Posterior vena cava (tissue), 2 donors: ENCODE results near the gene TOE1. TPM values are rescaled to one million over a fixed set of nuclear protein-coding genes. Genes with fewer than 3 reads are reported as not detected.
"Not testable (repeated sequence)": the region's sequence is repeated elsewhere in the genome, so short reads cannot be mapped to it uniquely, and the experiment has no call there.

ENCODE experiments used
- DNase-seq: peaks from one replicate; pipeline ENCODE4 v3.0.0-alpha.2; 2020; ENCODE audit warnings: low spot score
- intact Hi-C, 2 donors: fragments of 100-400 bp; cut with DNase I; formaldehyde crosslinking; loops; one replicate each; pipeline versions ENCODE4 v1.14.1 to v1.14.2; 2022 to 2023
- total RNA-seq, 2 donors: library from RNA; stranded (reverse); fragmentation: NEBNext Ultra II Directional; extraction: Animal tissue kit (Norgen Biotek cat#: 25700); gene quantifications; one replicate each; pipeline ENCODE4 v1.2.1, GENCODE V29; 2021
- donor health status: DM: yes; HTN: yes; CAD: no.
- donor health status: DM: yes; HTN: yes; CAD: no.

Gene TOE1
- total RNA-seq, 2 donors from 2014 or later: 5.8 to 7.0 TPM

DNA sequence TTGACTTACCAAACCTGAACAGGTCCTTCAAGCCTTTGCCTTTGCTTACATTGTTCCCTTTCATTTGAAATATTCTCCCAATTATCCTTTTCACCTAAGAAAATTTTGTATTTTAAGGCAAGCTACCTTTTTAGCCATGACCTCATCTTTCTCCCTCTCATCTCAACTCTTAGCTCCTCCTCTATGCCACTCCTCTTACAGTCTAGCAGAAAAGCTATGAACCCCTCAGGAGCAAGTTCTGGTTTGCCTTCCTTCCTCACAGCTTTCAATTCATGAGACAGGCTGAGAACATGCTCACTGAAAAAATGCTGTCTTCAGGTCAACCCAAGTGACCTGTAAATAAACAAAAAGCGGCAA is 8.6 kb downstream of the TOE1 start:
- intact Hi-C loops: no loop called here

DNA sequence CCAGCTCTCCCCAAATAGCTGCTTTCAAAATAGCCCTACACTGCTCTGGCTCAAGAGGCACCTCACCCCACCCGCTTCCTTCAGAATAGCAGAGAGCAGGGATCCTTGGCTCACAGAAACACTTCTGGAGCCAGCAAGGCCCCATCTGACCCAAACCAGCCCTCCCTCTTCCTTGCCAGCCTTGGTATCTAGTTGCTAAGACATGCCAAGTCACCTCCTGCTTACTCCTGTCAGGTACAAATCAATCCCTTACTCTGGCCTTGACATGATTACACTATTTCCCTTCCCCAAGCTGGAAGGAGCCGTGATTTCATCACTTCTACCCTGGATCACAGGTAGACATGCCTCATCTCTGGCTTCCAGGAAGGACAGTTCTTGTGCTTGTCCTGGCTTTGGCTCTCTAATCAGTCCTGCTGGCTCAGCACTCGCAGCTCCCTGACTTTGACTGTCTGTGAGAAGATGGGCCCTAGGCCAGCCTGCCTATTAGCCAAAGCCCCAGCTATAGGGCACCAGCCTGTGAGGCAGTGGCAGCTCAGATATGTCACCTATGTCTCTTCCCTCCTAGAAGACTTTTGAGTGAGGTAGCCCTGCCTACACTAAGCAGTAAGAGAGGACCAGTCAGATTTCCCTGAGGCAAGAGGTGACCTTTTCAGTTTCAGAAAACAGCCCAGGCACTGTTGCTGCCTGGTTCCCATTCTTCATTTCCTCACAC is 9.2 kb downstream of the TOE1 start:
- intact Hi-C loops: no loop called here

More for the DNA sequence above, 8.6 kb downstream of the TOE1 start:
- DNase-seq: no peak

DNA sequence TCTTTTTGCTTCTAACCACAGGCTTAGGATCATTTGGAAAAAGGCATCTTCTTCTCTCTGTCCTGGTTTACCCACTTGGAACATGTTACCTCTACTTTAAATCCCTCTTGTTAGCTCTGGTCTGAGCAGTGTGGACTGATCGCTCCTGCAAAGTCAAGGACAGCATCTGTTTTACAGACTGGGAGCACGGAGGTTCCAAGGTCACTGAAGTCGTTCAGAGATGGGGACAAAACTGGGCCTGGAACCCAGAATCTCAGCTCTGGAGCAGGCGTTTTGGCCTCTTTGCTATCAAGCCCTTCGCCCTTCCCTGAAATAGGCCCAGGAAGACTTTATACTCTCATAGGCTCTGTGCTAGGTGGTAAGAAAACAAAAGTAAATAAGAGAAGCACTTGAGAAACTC is 11.5 kb downstream of the TOE1 start:
- DNase-seq: no peak
- intact Hi-C loops: no loop called here

More for the DNA sequence above, 9.2 kb downstream of the TOE1 start:
- no peak for DNase-seq

DNA sequence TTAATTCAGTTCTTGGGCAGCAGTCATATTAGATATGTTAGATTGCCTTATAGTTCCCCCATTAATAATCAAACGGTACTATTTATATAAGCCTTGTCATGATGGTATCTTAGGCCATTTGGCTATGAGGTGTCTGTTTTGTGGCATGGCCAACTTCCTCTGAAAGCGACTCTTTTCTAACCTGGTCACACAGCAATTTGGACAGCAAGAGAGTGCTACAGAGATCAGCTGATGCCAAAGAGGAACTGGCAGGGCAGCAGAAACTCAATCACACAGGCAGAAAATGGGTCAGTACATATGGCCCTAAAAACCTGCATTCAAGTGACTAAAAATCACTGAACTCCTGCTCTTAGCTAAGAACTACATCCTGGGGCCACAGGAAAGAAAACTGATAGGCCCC is 13.7 kb downstream of the TOE1 start:
- intact Hi-C loops: no loop called here
- no peak for DNase-seq

DNA sequence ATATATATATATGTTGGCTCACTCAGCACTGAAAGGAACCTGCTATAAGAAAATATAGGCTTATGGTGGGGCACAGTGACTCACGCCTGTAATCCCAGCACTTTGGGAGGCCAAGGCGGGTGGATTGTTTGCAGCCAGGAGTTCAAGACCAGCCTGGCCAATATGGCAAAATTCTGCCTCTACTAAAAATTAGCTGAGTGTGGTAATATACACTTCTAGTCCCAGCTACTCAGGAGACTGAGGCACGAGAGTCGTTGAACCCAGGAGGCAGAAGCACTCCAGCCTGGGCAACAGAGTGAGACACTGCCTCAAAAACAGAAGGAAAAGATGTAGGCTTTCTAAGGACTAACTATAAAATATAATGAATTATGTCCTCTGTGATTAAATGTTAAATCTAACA is 14.9 kb downstream of the TOE1 start:
- DNase-seq: no peak
- intact Hi-C loops: no loop called here

DNA sequence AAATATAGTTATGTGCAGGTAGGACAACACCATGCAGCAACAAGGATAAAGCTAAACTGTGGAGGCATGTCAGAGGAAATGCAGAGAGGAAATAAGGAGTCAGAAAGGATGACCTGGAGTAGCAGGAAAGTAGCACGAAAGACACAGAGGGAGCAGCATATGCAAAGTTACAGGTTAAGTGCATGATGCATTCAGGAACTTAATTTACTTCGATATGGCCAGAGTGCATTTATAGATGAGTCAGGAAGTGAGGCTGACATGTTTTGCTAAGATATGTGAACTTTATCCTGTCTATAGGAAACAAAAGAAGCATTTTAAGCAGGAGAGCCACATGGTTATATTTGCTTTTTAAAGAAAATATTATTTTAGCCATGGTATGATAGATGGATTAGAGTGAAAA is 15.7 kb downstream of the TOE1 start:
- intact Hi-C loops: no loop called here

DNA sequence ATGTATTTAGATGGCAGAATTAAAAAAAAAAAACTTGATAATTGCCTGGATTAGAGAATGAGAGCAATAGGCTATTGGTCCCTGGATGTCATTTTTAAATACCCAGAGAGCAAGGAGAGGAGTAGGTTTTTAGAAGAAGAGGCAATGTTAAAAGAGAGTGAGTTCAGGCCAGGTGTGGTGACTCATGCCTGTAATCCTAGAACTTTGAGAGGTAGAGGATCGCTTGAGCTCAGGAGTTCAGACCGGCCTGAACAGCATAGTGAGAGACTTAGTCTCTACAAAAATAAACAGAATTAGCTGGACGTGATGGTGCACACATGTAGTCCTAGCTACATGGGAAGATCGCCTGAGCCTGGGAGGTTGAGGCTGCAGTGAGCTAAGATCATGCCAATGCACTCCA is 16.2 kb downstream of the TOE1 start:
- intact Hi-C loops: no loop called here
- no peak for DNase-seq

More for the DNA sequence above, 15.7 kb downstream of the TOE1 start:
- no peak for DNase-seq

DNA sequence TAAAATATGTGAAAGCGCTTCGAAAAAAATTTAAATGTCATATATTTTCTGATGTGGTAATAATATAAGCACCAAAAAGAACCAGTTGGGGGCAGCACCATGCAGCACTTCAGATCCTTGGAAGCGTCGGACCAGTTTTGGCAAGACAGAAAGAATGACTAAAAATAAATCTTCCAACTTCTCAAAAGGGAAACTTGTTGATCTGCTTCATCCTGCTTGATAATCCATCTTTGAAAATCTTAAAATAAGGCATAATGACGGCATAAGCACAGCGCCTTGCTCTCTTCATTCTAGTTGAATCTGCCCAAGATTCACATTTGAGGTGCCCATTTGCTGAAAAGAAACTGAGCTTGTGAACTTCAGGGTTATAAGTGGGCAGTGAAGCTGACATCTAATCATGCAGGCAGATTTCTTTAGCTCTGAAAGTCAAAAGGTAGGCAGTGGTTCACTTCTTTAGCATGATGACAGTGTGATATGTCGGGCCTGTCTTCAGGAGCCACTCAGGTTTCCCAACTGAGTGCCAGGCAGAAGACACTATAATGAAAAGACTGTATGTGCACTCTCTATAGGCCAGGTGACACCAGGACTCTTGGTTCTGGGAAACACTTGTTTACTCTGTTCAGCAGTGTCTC is 20.0 kb downstream of the TOE1 start:
- DNase-seq: no peak
- intact Hi-C loops: loop anchor here (2.0 to 5.0 kb wide), 3 partner anchors 131 to 207 kb away; partner anchors contain the start of gene TESK2 (in 2 of the 2)

DNA sequence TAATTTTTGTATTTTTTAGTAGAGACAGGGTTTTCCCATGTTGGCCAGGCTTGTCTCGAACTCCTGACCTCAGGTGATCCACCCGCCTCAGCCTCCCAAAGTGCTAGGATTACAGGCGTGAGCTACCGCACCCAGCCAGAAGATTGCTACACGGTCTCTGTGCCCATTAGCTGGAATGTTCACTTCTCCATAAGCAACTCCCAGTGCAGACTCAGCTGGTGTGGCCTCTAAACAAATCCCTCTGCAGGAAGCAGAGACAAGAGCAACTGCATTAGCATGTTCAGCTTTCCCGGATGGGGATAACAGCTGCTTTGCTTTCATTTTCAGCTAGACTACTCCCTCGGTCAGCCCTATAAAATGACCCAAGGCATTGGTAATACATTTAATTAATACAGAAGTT is 21.0 kb downstream of the TOE1 start:
- not testable (repeated sequence) for DNase-seq
- intact Hi-C loops: loop anchor here (2.0 to 5.0 kb wide), 3 partner anchors 130 to 206 kb away; partner anchors contain the start of gene TESK2 (in 2 of the 2)

DNA sequence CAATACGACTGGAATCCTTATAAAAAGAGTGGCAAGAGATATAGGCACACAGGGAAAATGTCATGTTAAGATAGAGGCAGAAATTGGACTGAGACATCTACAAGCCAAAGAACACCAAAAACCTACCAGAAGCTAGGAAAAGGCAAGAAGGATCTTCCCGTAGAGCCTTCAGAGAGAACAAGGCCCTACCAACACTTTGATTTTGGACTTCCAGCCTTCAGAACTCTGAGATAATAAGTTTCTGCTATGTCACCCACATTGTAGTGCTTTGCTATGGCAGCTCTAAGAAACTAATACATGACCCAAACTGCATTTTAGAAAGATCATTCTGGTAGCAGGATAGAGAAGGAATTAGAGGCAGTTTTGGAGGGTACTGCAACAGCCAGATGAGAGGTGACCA is 24.3 kb downstream of the TOE1 start:
- intact Hi-C loops: loop anchor here (5.0 kb wide), 2 partner anchors 128 to 203 kb away; partner anchors contain the start of gene TESK2 (in 1 of the 2)
- no peak for DNase-seq

DNA sequence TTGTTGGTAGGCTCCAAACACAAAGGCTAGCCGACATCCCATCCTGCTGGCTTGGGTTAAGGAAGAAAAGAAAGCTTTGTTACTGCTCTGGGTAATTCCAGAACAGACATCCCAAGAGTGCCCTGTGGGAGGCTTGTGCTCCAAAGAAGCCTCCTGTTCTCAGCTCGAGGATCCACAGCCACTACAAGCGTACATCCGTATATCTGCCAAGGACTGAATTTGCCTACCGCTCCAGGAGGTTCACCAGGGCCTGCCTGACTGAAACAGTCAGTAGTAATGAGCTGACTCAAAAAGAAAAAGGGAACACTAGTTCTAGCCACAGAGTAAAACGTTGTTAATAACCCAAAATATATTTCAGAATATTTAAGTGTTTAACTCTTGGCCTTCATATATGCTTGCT is 25.1 kb downstream of the TOE1 start:
- intact Hi-C loops: no loop called here
- DNase-seq: no peak

DNA sequence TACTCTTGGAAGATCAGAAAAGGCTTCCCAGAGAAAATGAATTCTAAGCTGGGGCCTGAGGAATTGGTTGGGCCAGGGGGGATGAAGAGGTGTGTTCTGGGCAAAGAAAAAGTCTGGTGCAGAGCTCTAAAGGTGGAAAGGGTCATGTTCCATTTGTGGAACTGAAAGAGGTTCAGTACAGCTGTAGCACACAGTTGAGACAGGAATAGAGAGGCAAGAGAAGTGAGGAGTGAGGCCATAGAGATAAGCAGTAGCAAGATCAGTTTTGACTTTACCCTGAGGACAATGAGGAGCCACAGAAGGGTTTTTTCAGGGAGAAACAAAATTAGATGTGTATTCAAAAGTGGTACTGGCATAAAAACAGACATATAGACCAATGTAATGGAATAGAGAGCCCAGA is 30.6 kb downstream of the TOE1 start:
- intact Hi-C loops: no loop called here
- DNase-seq: no peak

DNA sequence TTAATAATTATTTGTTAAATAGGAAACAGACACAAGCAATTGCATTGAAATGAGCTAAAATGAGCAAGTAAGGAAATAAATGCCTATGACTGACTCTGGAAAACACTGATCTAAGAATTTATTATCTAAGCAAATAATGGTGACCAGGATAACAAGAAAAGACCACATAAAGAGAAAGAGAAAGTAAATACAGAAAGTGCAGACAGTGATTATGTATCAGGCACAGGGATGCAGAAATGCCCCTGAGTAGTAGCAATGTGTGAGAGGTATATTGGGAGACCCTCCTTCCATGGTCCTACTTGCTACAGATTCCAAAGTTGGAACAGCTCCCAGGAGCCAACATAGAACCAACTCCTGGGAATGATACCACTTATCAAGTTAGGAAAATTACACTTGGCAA is 33.6 kb downstream of the TOE1 start:
- DNase-seq: no peak
- intact Hi-C loops: no loop called here

DNA sequence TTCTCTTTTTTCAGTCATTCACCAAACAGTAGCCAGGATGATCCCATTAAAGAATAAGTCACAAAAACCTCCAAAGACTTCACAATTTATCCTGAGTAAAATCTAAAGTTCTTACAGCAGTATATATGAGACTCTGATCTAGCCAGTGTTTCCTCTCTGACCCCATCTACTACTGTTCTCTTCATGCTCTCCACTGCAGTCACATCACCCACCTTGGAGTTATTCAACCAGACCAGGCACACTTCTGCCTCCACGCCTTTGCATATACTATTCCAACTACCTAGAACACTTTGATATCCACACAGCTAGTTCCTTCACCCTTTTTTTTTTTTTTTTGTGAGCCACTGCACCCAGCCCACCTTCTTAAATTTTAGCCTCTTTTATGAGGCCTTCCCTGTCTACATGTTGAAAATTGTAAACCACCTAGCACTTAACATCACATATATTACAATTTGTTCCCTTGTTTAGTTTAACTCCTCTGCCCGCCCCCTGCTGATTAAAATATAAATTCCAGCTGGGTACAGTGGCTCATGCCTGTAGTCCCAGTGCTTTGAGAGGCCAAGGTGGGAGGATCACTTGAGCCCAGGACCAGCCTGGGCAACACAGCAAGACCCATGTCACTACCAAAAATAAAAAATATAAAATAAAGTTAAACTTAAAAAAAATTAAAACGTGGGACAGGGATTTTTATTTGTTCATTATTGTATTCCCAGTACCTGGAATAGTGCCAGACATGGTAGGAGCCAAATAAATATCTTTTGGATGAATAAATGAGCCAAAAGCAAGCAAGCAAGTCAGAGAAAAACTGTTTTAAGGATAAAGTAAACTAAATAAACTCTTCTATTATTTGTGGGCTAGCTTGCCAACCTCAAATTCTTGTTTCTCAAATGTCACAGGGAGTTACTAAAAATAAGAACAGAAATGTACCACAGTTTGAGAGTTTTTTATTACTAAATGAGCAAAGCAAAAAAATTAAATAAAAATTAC is 35.4 kb downstream of the TOE1 start:
- no peak for DNase-seq
- intact Hi-C loops: no loop called here

DNA sequence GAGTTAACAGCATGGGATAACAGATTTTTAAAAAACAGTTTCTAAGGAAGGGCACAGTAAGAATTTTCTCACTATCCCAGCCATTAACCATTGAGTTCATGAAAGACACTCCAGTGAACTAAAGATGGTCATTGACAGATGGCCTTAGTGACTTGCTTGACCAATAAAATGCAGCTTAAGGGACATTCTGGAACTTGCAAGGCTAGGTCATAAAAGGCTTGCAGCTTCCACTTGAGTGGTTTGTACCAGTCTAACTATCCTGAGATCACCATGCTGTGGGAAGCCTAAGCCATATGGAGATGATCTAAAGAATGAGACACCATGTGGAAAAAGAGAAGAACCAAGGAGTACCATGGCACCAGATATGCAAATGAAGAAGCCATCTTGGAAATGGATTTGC is 38.2 kb downstream of the TOE1 start:
- no peak for DNase-seq
- intact Hi-C loops: no loop called here

DNA sequence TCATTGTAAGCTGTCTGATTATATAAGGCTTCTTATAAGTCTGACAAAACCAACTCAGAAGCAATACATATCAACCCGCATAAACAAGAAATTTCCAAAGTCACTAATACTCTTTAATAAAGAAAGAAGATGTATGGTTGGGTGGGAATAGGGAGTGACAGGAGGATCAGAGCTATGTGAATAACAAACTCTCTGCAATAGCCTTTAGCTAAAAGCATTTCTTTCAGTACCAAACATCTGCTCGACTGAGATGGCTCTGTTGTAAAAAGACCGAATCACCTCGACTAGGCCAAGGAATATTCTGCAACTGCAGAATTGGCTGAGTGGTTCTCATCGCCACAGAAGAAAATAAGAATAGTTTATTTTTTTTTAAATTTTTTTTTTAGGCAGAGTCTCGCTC is 39.6 kb downstream of the TOE1 start:
- intact Hi-C loops: no loop called here
- no peak for DNase-seq

DNA sequence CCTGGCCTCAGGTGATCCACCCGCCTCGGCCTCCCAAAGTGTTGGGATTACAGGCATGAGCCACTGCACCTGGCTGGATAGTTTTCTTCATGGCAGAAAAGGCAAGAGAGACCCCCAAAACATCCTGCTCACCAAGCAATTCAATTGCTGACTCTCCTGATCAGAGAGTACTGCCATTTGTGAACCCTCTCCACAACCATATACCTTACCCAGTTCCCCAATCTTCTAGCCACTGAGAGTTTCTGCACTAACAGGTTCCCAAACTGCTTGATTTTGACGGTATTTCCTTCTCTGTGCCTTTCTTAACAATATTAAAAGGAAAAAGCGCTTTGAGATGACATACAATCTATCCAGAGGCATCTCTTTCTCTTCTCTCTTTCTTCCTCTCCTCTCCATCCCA is 40.2 kb downstream of the TOE1 start:
- no peak for DNase-seq
- intact Hi-C loops: no loop called here

DNA sequence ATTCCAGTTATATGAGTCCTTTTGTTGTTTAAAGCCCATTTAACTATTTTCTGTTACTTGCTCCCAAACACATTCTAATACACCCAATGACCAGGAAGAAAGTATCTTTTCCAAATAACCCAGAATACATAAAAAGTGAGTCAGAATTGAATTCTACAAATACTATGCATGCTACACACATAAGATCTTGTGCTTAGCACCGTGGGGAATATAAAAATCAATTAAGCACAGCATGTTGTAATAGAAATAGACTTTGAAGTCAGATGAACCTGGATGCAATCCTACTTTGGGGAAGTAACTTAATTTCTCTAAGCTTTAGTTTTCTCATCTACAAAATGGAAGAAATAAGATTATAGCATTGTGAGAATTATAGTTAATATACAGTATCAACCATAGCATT is 40.8 kb downstream of the TOE1 start:
- intact Hi-C loops: no loop called here
- no peak for DNase-seq

DNA sequence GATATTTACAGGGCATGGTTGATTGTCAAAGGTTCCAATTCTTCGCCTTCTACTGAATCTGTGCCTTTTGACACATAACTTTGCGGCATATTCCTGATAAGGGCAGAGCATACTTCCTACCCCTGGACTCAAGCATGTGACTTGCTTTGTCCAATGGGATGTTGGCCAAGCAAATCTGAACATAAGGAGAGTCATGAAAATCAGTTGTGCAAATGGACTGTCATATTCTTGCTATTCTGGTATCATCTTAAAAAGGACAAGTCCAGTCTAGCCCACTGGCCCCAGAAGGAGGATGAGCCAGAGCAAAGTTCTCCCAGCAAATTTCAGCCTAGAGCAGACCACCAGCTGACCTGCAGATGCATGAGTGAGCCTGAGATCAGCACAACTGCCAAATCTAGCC is 41.3 kb downstream of the TOE1 start:
- DNase-seq: no peak
- intact Hi-C loops: no loop called here

DNA sequence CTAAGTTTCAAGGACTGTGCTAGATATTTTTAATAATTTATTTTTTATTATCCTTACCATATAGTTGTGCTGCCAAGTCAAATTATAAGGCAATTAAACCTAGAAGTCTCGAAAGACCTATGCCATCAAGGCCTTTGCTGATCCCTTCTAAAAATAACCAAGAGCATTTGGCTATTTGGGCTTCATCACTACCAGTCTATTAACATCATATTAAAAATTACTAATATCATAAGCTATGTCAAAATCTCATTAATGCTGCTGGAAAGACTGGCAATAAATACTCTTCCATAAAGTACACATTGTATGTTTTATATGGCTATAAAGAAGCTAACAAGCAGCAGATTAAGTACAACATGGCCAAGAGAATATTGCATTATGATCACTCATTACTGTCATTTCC is 43.2 kb downstream of the TOE1 start:
- intact Hi-C loops: no loop called here

More for the DNA sequence above, 43.2 kb downstream of the TOE1 start:
- no peak for DNase-seq
